Measurements from ENCODE around the gene GPR108. TPM values are rescaled to one million over a fixed set of nuclear protein-coding genes. Genes with fewer than 3 reads are reported as not detected.
"Not testable (repeated sequence)": the region's sequence is repeated elsewhere in the genome, so short reads cannot be mapped to it uniquely, and the experiment has no call there.

The GPR108 gene
- total RNA-seq, 1 experiment from 2014 or later = 36.4 TPM

DNA sequence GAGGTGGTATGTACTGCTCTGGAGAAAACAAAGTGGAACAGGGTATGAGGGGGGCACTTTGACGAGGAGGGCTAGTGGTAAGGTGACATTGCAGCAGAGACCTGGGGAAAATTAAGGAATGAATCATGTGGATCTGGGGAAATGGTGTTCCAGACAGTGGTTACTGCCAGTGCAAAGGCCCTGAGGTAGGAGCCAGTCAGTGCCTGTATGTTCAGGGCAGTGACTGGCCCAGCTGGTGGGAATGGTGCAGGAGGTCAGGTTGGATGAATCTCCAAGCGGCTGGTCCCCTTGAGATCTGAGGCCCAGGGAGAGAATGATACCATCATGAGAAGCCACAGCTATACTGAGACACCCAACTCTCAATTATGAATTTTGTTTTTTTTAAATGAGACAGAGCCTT is 40.1 kb upstream of the GPR108 start:
- H3K9me3 ChIP-seq (ENCODE audit: low read depth, low read length, poor library complexity, severe bottlenecking) = no peaks in the 10 kb centered on the region
- DNase-seq (ENCODE audit: low spot score) = no peak
- no peak overlapping the region for H3K4me3 ChIP-seq (ENCODE audit: low read depth, low read length, poor library complexity, severe bottlenecking)
- CTCF ChIA-PET = no interaction called here
- POLR2A ChIA-PET (ENCODE audit: low non-redundant PET) = no interaction called here
- peaks cover 3% of the 10 kb centered on the region for H3K36me3 ChIP-seq (ENCODE audit: insufficient read depth, low read length, poor library complexity, severe bottlenecking)
- H3K27me3 ChIP-seq (replicated peaks; ENCODE audit: insufficient read depth, low read depth, low read length, poor library complexity) = no peaks in the 10 kb centered on the region
- H3K4me1 ChIP-seq (ENCODE audit: insufficient read depth, low read length, poor library complexity, severe bottlenecking) = peaks cover 40% of the 10 kb centered on the region
- no peak overlapping the region for H3K27ac ChIP-seq (ENCODE audit: low read depth, low read length, poor library complexity, severe bottlenecking)
- BruUV-seq (replicated peaks) = no TSS peak
- no peak for TF ChIP-seq EZH2 (IDR thresholded peaks at IDR 0.05; ENCODE audit: borderline replicate concordance, low read depth, low read length, poor library complexity, severe bottlenecking)
- TF ChIP-seq, protein P1, sequence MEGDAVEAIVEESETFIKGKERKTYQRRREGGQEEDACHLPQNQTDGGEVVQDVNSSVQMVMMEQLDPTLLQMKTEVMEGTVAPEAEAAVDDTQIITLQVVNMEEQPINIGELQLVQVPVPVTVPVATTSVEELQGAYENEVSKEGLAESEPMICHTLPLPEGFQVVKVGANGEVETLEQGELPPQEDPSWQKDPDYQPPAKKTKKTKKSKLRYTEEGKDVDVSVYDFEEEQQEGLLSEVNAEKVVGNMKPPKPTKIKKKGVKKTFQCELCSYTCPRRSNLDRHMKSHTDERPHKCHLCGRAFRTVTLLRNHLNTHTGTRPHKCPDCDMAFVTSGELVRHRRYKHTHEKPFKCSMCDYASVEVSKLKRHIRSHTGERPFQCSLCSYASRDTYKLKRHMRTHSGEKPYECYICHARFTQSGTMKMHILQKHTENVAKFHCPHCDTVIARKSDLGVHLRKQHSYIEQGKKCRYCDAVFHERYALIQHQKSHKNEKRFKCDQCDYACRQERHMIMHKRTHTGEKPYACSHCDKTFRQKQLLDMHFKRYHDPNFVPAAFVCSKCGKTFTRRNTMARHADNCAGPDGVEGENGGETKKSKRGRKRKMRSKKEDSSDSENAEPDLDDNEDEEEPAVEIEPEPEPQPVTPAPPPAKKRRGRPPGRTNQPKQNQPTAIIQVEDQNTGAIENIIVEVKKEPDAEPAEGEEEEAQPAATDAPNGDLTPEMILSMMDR (conservative IDR thresholded peaks at IDR 0.05; ENCODE audit: low read depth, low read length) = no peak
- intact Hi-C loops (cut with micrococcal nuclease; ENCODE audit: unreplicated experiment) = no loop called here

- Histone ChIP-seq H3K4me1 (ENCODE audit: insufficient read depth, low read length, poor library complexity, severe bottlenecking) (peaks cover 37% of the 10 kb centered on the region), H3K36me3 (ENCODE audit: insufficient read depth, low read length, poor library complexity, severe bottlenecking) (peaks cover 3% of the 10 kb centered on the region), H3K27me3 (replicated peaks; ENCODE audit: insufficient read depth, low read depth, low read length, poor library complexity) (no peaks in the 10 kb centered on the region), H3K9me3 (ENCODE audit: low read depth, low read length, poor library complexity, severe bottlenecking) (no peaks in the 10 kb centered on the region), H3K4me3 (ENCODE audit: low read depth, low read length, poor library complexity, severe bottlenecking) (no peak overlapping the region), H3K27ac (ENCODE audit: low read depth, low read length, poor library complexity, severe bottlenecking) (no peak overlapping the region)
- intact Hi-C loops (cut with micrococcal nuclease; ENCODE audit: unreplicated experiment) = no loop called here
- no TSS peak for BruUV-seq (replicated peaks)
- no peak for TF ChIP-seq EZH2 (IDR thresholded peaks at IDR 0.05; ENCODE audit: borderline replicate concordance, low read depth, low read length, poor library complexity, severe bottlenecking)
- TF ChIP-seq, protein P1 (conservative IDR thresholded peaks at IDR 0.05; ENCODE audit: low read depth, low read length) = no peak
- ChIA-PET CTCF (no interaction called here), POLR2A (ENCODE audit: low non-redundant PET) (no interaction called here)
- no peak for DNase-seq (ENCODE audit: low spot score)
These were observed 39.6 kb upstream of the GPR108 start for GRCh38 chr19:6776999-6777398.

DNA sequence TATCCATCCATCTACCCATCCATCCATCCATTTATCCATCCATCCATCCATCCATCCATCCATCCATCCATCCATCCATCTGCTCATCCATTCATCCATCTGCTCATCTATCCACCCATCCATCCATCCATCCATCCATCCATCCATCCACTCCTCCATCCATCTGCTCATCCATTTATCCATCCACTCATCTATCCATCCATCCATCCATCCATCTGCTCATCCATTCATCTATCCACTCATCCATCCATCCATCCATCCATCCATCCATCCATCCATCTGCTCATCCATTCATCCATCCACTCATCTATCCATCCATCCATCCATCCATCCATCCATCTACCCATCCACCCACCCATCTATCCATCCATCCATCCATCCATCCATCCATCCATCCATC is 38.7 kb upstream of the GPR108 start:
- intact Hi-C loops (cut with micrococcal nuclease; ENCODE audit: unreplicated experiment); H3K9me3 ChIP-seq (ENCODE audit: low read depth, low read length, poor library complexity, severe bottlenecking); POLR2A ChIA-PET (ENCODE audit: low non-redundant PET); H3K4me3 ChIP-seq (ENCODE audit: low read depth, low read length, poor library complexity, severe bottlenecking); DNase-seq (ENCODE audit: low spot score); BruUV-seq (replicated peaks); CTCF ChIA-PET; H3K27me3 ChIP-seq (replicated peaks; ENCODE audit: insufficient read depth, low read depth, low read length, poor library complexity); H3K27ac ChIP-seq (ENCODE audit: low read depth, low read length, poor library complexity, severe bottlenecking); H3K36me3 ChIP-seq (ENCODE audit: insufficient read depth, low read length, poor library complexity, severe bottlenecking): not testable (repeated sequence)
- H3K4me1 ChIP-seq (ENCODE audit: insufficient read depth, low read length, poor library complexity, severe bottlenecking) = peaks cover 27% of the 10 kb centered on the region
